GM10847 (cell line): Measurements from ENCODE around the gene NEK8.
A peak's percentile ranks its signal among the peaks of the same experiment; 100 is the strongest.

Source experiments
- POLR2A ChIP-seq: IDR thresholded peaks from 2 replicates; pipeline ENCODE4 v1.6.1; 2011; ENCODE audit not compliant: insufficient read length; ENCODE audit errors: extremely low read depth

Gene NEK8

GRCh38 chr17:28737770-28738679, 9.4 kb downstream of the NEK8 start:
- TF ChIP-seq POLR2A, result peak; percentile 66

- TF ChIP-seq POLR2A, result peak; percentile 11
Observed at GRCh38 chr17:28738680-28739384, 10.2 kb downstream of the NEK8 start.

DNA sequence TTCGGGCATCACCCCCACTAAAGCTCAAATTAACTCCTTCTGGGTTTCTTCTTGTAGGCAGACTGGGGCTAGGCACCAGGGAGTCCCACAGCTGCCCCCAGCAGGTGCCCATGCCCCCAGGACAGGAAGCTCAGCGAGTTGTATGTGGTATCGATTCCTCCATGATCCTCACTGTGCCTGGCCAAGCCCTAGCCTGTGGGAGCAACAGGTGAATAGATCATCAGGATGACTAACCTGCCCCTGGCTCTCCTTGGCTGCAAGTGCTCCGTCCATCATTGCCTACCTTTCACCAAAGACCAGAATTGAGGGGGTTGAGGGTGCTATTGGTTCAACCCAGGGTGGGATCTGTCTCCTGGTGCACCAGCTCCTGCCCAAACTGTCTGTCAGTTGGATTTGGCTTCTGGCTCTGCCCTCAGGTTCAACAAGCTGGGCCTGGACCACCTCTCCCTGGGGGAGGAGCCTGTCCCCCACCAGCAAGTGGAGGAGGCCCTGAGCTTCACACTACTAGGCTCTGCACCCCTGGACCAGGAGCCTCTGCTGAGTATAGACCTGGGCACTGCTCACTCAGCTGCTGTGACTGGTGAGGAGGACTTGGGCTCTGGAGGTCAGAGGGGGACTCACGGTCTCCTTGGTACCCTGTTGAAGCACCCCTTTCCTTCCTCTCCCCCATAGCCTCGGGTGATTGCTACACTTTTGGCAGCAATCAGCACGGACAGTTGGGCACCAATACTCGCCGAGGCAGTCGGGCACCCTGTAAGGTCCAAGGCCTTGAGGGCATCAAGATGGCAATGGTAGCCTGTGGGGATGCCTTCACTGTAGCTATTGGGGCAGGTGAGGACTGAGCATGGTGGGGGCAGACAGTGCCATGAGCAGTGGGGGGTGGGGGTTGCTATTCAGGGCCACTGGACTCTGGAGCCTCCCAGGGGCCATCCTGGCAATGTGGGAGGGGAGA, 12.1 kb downstream of the NEK8 start:
- TF ChIP-seq POLR2A, result no peak

GRCh38 chr17:28741358-28742349, 13.1 kb downstream of the NEK8 start:
- no peak for TF ChIP-seq POLR2A

- peak; percentile 98 for TF ChIP-seq POLR2A
Observed at GRCh38 chr17:28743243-28744103, 14.9 kb downstream of the NEK8 start, which contains the start of gene TRAF4. TSS of gene TRAF4 (plus strand) at chr17:28744011. CDS start at chr17:28744113, 102 bp downstream.

- no peak for TF ChIP-seq POLR2A
Observed at GRCh38 chr17:28744104-28744971, 15.8 kb downstream of the NEK8 start.

GRCh38 chr17:28744972-28745785, 16.6 kb downstream of the NEK8 start:
- TF ChIP-seq POLR2A, result peak; percentile 6

DNA sequence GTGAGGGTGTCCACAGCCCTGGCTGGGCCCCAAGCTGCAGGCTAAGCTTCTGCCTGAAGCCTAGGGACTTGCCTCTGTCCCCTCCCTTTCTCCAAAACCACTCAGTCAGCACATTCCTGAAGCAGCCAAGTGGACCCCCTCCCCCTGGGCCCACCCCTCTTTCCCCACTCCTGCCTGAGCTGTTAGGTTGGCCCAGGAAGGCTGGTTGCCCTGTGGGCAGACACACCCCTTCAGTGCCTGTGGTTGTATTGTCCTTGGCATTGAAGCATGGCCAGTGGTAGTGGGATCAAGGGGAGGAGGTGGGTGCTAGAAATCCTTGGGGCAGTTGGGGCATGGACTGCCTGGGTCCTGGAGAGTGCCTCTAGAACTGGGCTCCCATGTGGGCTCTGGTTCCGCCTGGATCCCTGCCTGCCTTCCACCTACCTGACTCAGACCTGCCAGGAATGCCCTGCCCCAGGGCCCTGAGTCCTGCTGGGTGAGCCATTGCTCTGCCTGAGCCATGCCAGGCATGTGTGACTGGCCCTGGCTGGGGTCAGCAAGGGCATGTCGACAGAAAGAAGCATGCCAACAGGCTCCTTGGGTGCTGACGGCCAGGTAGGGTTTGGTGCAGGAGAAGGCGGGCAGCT, 17.3 kb downstream of the NEK8 start:
- TF ChIP-seq POLR2A, result peak; percentile 4

- no peak for TF ChIP-seq POLR2A
Observed at GRCh38 chr17:28746611-28747050, 18.0 kb downstream of the NEK8 start.

- no peak for TF ChIP-seq POLR2A
Observed at GRCh38 chr17:28747051-28747691, 18.6 kb downstream of the NEK8 start.
